Subcutaneous abdominal adipose tissue (tissue), 5 donors: Measurements from ENCODE around the gene ATR.

Experiments used
- H3K27ac ChIP-seq: one replicate; pipeline ENCODE4 v1.7.0; 2013; ENCODE audit warnings: low read depth, mild to moderate bottlenecking, inconsistent platforms, low read length, moderate library complexity
- H3K27me3 ChIP-seq, 5 donors: one replicate each; pipeline ENCODE4 v1.7.0; 2013; ENCODE audit warnings: low read length in 5 of 5, inconsistent platforms in 1 of 5; ENCODE audit not compliant: control insufficient read depth in 5 of 5, insufficient read depth in 4 of 5
- H3K36me3 ChIP-seq, 5 donors: one replicate each; pipeline ENCODE4 v1.7.0; 2013; ENCODE audit warnings: low read length in 5 of 5; ENCODE audit not compliant: control insufficient read depth in 5 of 5, insufficient read depth in 5 of 5
- H3K4me1 ChIP-seq, 5 donors: one replicate each; pipeline ENCODE4 v1.7.0; 2013; ENCODE audit warnings: low read length in 5 of 5, mild to moderate bottlenecking in 3 of 5, moderate library complexity in 1 of 5; ENCODE audit not compliant: control insufficient read depth in 5 of 5, insufficient read depth in 5 of 5
- H3K4me3 ChIP-seq, 5 donors: one replicate each; pipeline ENCODE4 v1.7.0; 2013; ENCODE audit warnings: low read length in 5 of 5, low read depth in 1 of 5
- H3K9ac ChIP-seq, 5 donors: one replicate each; pipeline ENCODE4 v1.7.0; 2013; ENCODE audit warnings: low read length in 5 of 5, mild to moderate bottlenecking in 4 of 5, moderate library complexity in 3 of 5
- H3K9me3 ChIP-seq, 5 donors: one replicate each; pipeline ENCODE4 v1.7.0; 2013; ENCODE audit warnings: low read length in 5 of 5; ENCODE audit not compliant: control insufficient read depth in 5 of 5
- donor health status: healthy.
- donor health status: healthy.
- donor health status: healthy.
- donor health status: healthy.
- donor health status: healthy.

The ATR gene

GRCh38 chr3:142578329-142579223 is at the start of gene ATR:
Gene ATR, minus strand, starts transcription at chr3:142578733. Its CDS starts 29 bp downstream, at chr3:142578704.
- Histone ChIP-seq H3K27ac (peak within 1 kb of the TSS; percentile 96), H3K9me3 (no peaks in the 10 kb centered on the region), H3K4me3 (peak within 1 kb of the TSS; percentile 89 to 100 (median 97)), H3K4me1 (peaks cover 4 to 27% (median 20%) of the 10 kb centered on the region in 5 donors), H3K27me3 (no peaks in the 10 kb centered on the region), H3K9ac (peak within 1 kb of the TSS; percentile 85 to 100 (median 98)), H3K36me3 (no peaks in the 10 kb centered on the region)

GRCh38 chr3:142626971-142627370 is 48.4 kb upstream of the ATR start:
- Histone ChIP-seq H3K4me1 (no peaks in the 10 kb centered on the region), H3K4me3 (no peak overlapping the region), H3K27ac (no peak overlapping the region), H3K9ac (no peak overlapping the region), H3K27me3 (no peaks in the 10 kb centered on the region), H3K36me3 (no peaks in the 10 kb centered on the region), H3K9me3 (no peaks in the 10 kb centered on the region)

- H3K27ac ChIP-seq = no peak overlapping the region
- H3K4me1 ChIP-seq = no peaks in the 10 kb centered on the region
- no peak overlapping the region for H3K4me3 ChIP-seq
- H3K36me3 ChIP-seq = no peaks in the 10 kb centered on the region
- no peaks in the 10 kb centered on the region for H3K27me3 ChIP-seq
- H3K9me3 ChIP-seq = no peaks in the 10 kb centered on the region
- H3K9ac ChIP-seq = no peak overlapping the region
Measured at GRCh38 chr3:142625153-142625440, 46.6 kb upstream of the ATR start.

GRCh38 chr3:142624341-142625152 is 46.0 kb upstream of the ATR start:
- H3K9me3 ChIP-seq = no peaks in the 10 kb centered on the region
- no peaks in the 10 kb centered on the region for H3K36me3 ChIP-seq
- H3K27ac ChIP-seq = no peak overlapping the region
- no peak overlapping the region for H3K4me3 ChIP-seq
- no peaks in the 10 kb centered on the region for H3K4me1 ChIP-seq
- no peaks in the 10 kb centered on the region for H3K27me3 ChIP-seq
- H3K9ac ChIP-seq = no peak overlapping the region

GRCh38 chr3:142623194-142623593 is 44.7 kb upstream of the ATR start:
- H3K27me3 ChIP-seq = no peaks in the 10 kb centered on the region
- no peak overlapping the region for H3K9ac ChIP-seq
- no peaks in the 10 kb centered on the region for H3K36me3 ChIP-seq
- no peaks in the 10 kb centered on the region for H3K4me1 ChIP-seq
- H3K27ac ChIP-seq = no peak overlapping the region
- H3K4me3 ChIP-seq = no peak overlapping the region
- no peaks in the 10 kb centered on the region for H3K9me3 ChIP-seq

- H3K36me3 ChIP-seq = no peaks in the 10 kb centered on the region
- H3K27ac ChIP-seq = no peak overlapping the region
- H3K27me3 ChIP-seq = no peaks in the 10 kb centered on the region
- H3K4me1 ChIP-seq = no peaks in the 10 kb centered on the region
- no peak overlapping the region for H3K9ac ChIP-seq
- no peaks in the 10 kb centered on the region for H3K9me3 ChIP-seq
- no peak overlapping the region for H3K4me3 ChIP-seq
Measured at GRCh38 chr3:142622405-142622804, 43.9 kb upstream of the ATR start.

- no peaks in the 10 kb centered on the region for H3K27me3 ChIP-seq
- H3K4me1 ChIP-seq = no peaks in the 10 kb centered on the region
- H3K9me3 ChIP-seq = no peaks in the 10 kb centered on the region
- H3K27ac ChIP-seq = no peak overlapping the region
- H3K36me3 ChIP-seq = no peaks in the 10 kb centered on the region
- H3K9ac ChIP-seq = no peak overlapping the region
- no peak overlapping the region for H3K4me3 ChIP-seq
Measured at GRCh38 chr3:142618917-142619461, 40.5 kb upstream of the ATR start.

- Histone ChIP-seq H3K36me3 (no peaks in the 10 kb centered on the region), H3K27me3 (no peaks in the 10 kb centered on the region), H3K27ac (no peak overlapping the region), H3K4me3 (no peak overlapping the region), H3K9ac (no peak overlapping the region), H3K4me1 (no peaks in the 10 kb centered on the region), H3K9me3 (no peaks in the 10 kb centered on the region)
Measured at GRCh38 chr3:142615171-142615570, 36.6 kb upstream of the ATR start.

GRCh38 chr3:142614059-142614626 is 35.6 kb upstream of the ATR start:
- H3K9ac ChIP-seq = no peak overlapping the region
- no peaks in the 10 kb centered on the region for H3K4me1 ChIP-seq
- H3K4me3 ChIP-seq = no peak overlapping the region
- no peaks in the 10 kb centered on the region for H3K27me3 ChIP-seq
- H3K9me3 ChIP-seq = no peaks in the 10 kb centered on the region
- H3K36me3 ChIP-seq = no peaks in the 10 kb centered on the region
- no peak overlapping the region for H3K27ac ChIP-seq

GRCh38 chr3:142613491-142613890 is 35.0 kb upstream of the ATR start:
- Histone ChIP-seq H3K36me3 (no peaks in the 10 kb centered on the region), H3K9ac (no peak overlapping the region), H3K4me1 (no peaks in the 10 kb centered on the region), H3K27ac (no peak overlapping the region), H3K9me3 (no peaks in the 10 kb centered on the region), H3K4me3 (no peak overlapping the region), H3K27me3 (no peaks in the 10 kb centered on the region)
